ENCODE results near the gene MPRIP. TPM values are rescaled to one million over a fixed set of nuclear protein-coding genes. Genes with fewer than 3 reads are reported as not detected.
"Not testable (repeated sequence)": the region's sequence is repeated elsewhere in the genome, so short reads cannot be mapped to it uniquely, and the experiment has no call there.

The MPRIP gene
- total RNA-seq, 1 donor from 2014 or later: 275 TPM

DNA sequence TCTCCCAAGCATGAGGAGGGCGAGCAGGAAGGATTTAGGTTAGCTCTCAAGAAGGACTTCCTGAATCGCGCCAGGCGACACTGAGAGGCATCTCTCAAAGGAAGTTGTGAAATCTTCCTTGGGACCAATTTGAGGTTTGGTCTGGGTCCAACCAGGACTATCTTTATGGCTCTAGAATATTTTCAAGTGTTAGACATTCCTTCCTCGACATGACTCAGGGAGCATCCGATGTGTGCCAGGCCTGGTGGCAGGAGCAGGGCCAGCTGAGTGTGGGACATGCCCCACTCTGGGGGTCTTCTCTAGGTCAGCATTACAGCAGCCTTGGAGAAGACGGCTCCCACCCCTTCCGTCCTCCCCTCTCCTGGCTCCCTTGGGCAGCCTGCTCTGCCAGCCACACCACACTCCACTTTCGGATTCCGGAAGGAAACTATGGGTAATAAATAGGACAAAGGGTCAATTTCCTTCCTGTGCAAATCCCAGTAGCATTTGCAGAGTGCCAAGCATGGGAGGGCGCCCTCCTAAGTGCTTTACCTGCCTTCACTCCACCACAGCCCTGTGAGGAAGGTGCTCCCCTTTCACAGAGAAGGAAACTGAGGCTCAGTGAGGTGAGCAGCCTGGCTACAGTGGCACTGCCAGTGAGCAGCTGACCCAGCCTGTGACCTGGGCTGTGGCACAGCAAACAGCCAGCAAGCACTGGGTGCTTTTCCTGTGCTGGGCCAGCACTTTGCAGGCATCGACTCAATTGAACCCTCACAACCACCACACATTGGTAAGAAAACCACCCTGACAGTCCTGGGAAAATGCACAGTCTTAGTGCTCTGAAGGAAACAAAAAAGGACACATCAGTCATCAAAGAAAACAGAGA lies 31.0 kb upstream of the MPRIP start:
- H3K4me1 Mint-ChIP-seq (ENCODE audit: unreplicated experiment); DNase-seq (ENCODE audit: extremely low spot score, unreplicated experiment); H3K27ac Mint-ChIP-seq; H3K36me3 Mint-ChIP-seq; H3K27me3 Mint-ChIP-seq; H3K9me3 Mint-ChIP-seq; H3K4me3 Mint-ChIP-seq: not testable (repeated sequence)

DNA sequence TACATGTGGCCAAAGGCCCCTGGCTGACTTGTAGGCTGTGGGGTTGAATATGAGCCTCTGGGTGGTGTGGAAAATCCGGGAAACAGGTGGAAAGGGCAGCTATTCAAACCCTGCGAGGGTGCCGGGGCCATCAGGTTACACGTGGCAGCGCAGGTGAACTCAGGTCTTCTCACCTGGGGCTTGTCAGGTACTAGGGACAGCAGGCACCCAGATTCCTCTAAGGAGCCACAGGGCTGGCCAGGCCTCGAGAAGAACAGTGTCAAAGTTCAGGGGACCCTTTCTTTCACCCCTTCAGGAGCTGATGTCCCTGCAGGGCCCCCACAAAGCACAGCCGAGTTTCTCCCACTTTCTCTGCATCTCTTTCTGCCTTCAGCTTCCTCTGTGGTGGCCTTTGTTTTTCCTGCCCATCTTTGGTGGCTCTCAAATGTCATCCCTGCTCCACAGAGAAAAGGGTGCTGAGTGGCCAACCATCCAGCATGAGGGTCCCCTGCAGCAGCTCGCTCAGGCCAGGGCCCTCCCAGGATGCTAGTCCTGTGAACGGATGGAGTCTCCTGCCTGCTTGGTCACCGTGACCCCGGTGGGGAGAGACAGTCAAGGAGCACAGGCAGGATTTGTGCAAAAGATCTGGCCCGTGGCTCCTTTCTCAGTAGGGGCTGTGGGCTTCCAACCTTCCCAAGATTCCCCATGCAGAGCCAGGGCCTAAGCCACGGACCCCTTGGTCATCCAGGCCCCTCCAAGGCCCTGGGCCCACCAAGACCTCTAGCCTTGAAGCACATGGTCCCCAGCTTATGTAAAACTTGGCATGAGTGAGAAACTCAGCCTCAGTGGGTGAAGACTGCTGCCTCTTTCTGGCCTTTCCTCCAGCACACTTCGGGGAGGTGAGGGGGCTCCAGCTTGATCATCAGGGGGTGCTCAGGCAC lies 28.2 kb upstream of the MPRIP start:
- not testable (repeated sequence) for H3K4me1 Mint-ChIP-seq (ENCODE audit: unreplicated experiment); DNase-seq (ENCODE audit: extremely low spot score, unreplicated experiment); H3K36me3 Mint-ChIP-seq; H3K4me3 Mint-ChIP-seq; H3K9me3 Mint-ChIP-seq; H3K27me3 Mint-ChIP-seq
- H3K27ac Mint-ChIP-seq: peak overlapping the region; percentile 92

DNA sequence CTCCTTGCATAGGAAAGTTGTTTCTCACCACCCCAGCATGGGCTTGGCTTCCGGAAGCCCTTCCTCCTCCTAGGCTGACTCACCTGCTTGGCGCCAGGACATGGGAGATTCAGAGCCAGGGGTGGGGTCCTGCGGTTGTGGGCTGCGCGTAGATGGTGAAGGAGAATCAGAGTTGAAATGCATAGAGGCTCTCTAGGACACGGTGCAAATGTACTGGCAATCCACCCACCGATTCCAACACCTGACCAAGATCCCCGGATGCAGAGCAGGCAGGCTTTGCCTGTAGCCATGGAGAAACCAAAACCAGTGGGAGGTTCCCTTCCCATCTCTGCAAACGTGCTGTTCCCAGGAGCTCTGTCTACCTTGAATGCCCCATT lies 27.5 kb upstream of the MPRIP start:
- not testable (repeated sequence) for H3K27me3 Mint-ChIP-seq, H3K9me3 Mint-ChIP-seq, H3K36me3 Mint-ChIP-seq

DNA sequence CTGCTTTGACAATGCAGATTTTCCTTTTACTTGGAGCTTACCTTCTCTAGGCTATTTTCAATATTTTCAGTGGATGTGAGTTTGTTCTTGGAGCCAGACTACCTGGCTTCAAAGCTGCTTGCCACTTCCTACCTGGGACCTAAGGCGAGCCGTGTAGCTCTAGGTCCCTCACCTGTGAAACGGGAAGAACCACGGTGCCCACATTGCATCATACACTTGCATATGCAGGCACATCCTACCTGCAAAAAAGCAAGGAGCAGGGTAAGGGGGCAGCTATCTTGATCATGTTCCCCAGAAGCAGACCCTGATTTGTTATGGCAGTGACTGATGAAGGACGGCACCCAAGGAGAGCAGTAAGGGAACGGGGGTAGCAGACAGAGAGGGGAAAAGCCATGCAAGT lies 27.0 kb upstream of the MPRIP start:
- Mint-ChIP-seq H3K4me3 (peak overlapping the region; percentile 48), H3K9me3 (no peaks in the 10 kb centered on the region), H3K27me3 (no peaks in the 10 kb centered on the region), H3K36me3 (no peaks in the 10 kb centered on the region), H3K4me1 (ENCODE audit: unreplicated experiment) (peaks cover 14% of the 10 kb centered on the region), H3K27ac (peak overlapping the region; percentile 92)
- no peak for DNase-seq (ENCODE audit: extremely low spot score, unreplicated experiment)
- TF ChIP-seq, protein P1, sequence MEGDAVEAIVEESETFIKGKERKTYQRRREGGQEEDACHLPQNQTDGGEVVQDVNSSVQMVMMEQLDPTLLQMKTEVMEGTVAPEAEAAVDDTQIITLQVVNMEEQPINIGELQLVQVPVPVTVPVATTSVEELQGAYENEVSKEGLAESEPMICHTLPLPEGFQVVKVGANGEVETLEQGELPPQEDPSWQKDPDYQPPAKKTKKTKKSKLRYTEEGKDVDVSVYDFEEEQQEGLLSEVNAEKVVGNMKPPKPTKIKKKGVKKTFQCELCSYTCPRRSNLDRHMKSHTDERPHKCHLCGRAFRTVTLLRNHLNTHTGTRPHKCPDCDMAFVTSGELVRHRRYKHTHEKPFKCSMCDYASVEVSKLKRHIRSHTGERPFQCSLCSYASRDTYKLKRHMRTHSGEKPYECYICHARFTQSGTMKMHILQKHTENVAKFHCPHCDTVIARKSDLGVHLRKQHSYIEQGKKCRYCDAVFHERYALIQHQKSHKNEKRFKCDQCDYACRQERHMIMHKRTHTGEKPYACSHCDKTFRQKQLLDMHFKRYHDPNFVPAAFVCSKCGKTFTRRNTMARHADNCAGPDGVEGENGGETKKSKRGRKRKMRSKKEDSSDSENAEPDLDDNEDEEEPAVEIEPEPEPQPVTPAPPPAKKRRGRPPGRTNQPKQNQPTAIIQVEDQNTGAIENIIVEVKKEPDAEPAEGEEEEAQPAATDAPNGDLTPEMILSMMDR (conservative IDR thresholded peaks at IDR 0.05): no peak

More for the DNA sequence above, 27.5 kb upstream of the MPRIP start:
- peaks cover 10% of the 10 kb centered on the region for H3K4me1 Mint-ChIP-seq (ENCODE audit: unreplicated experiment)
- H3K27ac Mint-ChIP-seq: peak overlapping the region; percentile 92
- not testable (repeated sequence) for DNase-seq (ENCODE audit: extremely low spot score, unreplicated experiment); H3K4me3 Mint-ChIP-seq

DNA sequence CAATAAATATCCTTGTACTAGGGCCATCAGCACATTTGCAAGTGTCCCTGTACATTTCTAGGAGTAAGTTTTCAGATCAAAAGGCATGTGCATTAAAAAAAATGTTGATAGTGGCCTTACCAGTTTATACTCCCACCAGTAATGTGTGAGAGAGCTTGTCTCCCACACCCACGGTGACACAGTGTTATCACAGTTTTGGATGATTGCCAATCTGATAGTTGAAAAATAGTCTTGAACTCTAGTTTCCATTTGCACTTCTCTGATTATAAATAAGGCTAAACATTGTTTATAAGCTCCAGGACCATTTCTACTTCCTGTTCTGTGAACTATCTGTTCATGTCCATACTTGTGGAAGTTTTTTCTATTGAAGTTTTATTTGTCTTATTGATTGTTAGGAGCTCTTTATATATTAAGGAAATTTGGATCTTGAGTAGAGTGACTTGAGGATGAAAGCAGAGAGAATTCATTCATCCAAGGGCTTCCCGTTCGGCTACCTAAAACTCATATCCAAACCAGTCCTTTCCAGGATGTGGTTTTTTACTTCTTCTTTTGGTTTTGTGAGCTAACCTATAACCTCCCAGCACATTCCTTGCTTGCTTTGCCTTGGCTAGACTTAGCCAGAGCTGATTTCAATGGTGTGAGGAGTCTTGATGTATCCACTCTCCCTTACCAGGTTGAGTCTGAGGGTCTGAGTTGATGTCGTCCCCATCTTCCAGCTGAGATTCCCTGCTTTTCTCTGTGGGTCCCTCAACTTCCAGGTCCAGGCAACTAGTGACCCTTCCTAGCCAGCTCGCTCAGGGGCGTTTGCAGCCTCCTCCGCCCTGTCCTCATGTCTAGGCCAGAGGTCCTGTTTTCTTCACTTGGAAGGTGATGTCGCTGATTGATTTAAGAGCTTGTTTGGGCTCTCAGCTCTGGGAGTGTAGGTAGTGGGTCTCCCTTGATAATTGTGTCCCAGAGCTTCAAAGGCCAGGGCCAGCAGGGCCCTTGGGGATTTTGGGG lies 25.8 kb upstream of the MPRIP start:
- H3K4me1 Mint-ChIP-seq (ENCODE audit: unreplicated experiment): peaks cover 14% of the 10 kb centered on the region
- H3K4me3 Mint-ChIP-seq: peak overlapping the region; percentile 41
- H3K27ac Mint-ChIP-seq: peak overlapping the region; percentile 92
- not testable (repeated sequence) for H3K9me3 Mint-ChIP-seq; H3K27me3 Mint-ChIP-seq; H3K36me3 Mint-ChIP-seq; DNase-seq (ENCODE audit: extremely low spot score, unreplicated experiment)

DNA sequence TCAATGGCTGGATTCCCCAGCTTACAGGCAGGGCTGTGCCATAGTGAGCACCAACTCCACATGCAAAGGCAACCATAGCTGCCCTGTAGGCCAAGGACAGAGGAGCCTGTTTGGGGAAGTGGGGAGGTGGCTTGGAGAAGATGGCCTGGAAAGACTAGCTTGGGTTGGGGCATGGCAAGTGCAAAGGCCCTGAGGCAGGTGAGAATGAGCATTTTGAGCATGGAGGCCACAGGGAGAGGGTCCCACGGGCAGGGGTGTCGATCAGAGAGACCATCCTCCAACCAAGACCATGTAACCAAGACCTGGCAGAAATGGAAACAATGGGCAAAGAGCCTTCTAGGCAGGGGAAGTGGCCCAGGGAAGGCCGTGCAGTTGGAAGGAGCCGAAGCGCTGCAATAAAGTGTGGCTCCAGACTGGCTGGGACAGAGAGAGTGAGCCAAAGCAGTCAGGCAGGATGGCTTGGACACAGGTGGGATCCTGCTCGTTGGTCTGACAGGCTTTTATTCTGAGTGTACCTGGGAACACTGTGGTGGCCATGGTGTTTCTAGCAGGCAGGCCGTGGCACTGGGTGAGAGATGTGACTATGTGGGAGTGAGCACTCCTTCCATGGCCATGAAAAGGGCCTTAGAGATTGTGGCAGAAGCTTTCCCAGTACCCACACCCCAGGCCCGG lies 24.8 kb upstream of the MPRIP start:
- TF ChIP-seq, protein P1 (conservative IDR thresholded peaks at IDR 0.05): no peak
- Mint-ChIP-seq H3K9me3 (no peaks in the 10 kb centered on the region), H3K4me3 (no peak overlapping the region), H3K27ac (peak overlapping the region; percentile 92), H3K36me3 (no peaks in the 10 kb centered on the region), H3K27me3 (no peaks in the 10 kb centered on the region), H3K4me1 (ENCODE audit: unreplicated experiment) (peaks cover 14% of the 10 kb centered on the region)
- no peak for DNase-seq (ENCODE audit: extremely low spot score, unreplicated experiment)

Measured in type B pancreatic cell (in vitro differentiated cells).